Caco-2 (cell line): ENCODE measurements around the gene ZNF700. TPM values are rescaled to one million over a fixed set of nuclear protein-coding genes. Genes with fewer than 3 reads are reported as not detected.

Source experiments
- BruUV-seq: library from RNA; stranded (reverse); fragments of 400-500 nt; replicated peaks from 2 replicates; lab custom pipeline; 2021; lab: Mats Ljungman, UMichigan
- CTCF ChIA-PET: fragments of 300-600 bp; sonication (Branson Sonifier 250); formaldehyde crosslinking; loops from one replicate; lab custom pipeline; 2022; ENCODE audit warnings: antibody characterized with exemption; lab: Charles Lee
- POLR2A ChIA-PET: fragments of 300-600 bp; sonication (Branson Sonifier 250); formaldehyde crosslinking; loops from one replicate; lab custom pipeline; 2022; ENCODE audit warnings: antibody characterized with exemption; lab: Charles Lee
- DNase-seq, 2 experiments: peaks; one replicate each; pipeline versions ENCODE4 v3.0.0 to v3.0.0-alpha.2; 2020 to 2022
- H3K27me3 ChIP-seq: replicated peaks from 2 replicates; pipeline ENCODE4 v1.6.0; 2011; ENCODE audit warnings: low read length; ENCODE audit not compliant: control insufficient read depth, insufficient read depth
- H3K36me3 ChIP-seq: 2 replicates; pipeline ENCODE4 v1.5.1; 2011; ENCODE audit warnings: low read length; ENCODE audit not compliant: control insufficient read depth, insufficient read depth
- H3K4me1 ChIP-seq: fragments of 250-450 bp; sonication (Bioruptor Pico); 2 replicates; pipeline ENCODE4 v1.5.1; 2020; ENCODE audit warnings: mild to moderate bottlenecking
- H3K4me3 ChIP-seq: 2 replicates; pipeline ENCODE4 v1.5.1; 2011; ENCODE audit warnings: low read depth, mild to moderate bottlenecking, control low read depth, low read length
- H3K9me3 ChIP-seq: fragments of 250-450 bp; sonication (Bioruptor Pico); 2 replicates; pipeline ENCODE4 v1.5.1; 2020; ENCODE audit warnings: mild to moderate bottlenecking, moderate library complexity
- H3K27ac Mint-ChIP-seq: one replicate; pipeline ENCODE4 v1.8.0; 2022; ENCODE audit warnings: mixed read lengths; ENCODE audit not compliant: unreplicated experiment
- H3K27me3 Mint-ChIP-seq: one replicate; pipeline ENCODE4 v1.8.0; 2022; ENCODE audit warnings: mixed read lengths; ENCODE audit not compliant: insufficient read depth, unreplicated experiment
- H3K36me3 Mint-ChIP-seq: one replicate; pipeline ENCODE4 v1.8.0; 2022; ENCODE audit warnings: mild to moderate bottlenecking, mixed read lengths; ENCODE audit not compliant: insufficient read depth, unreplicated experiment
- H3K4me1 Mint-ChIP-seq: one replicate; pipeline ENCODE4 v1.8.0; 2022; ENCODE audit warnings: low read depth, mixed read lengths; ENCODE audit not compliant: unreplicated experiment
- H3K4me3 Mint-ChIP-seq: one replicate; pipeline ENCODE4 v1.8.0; 2022; ENCODE audit warnings: mild to moderate bottlenecking, moderate library complexity, mixed read lengths; ENCODE audit not compliant: unreplicated experiment
- H3K9me3 Mint-ChIP-seq: one replicate; pipeline ENCODE4 v1.8.0; 2022; ENCODE audit warnings: mixed read lengths; ENCODE audit not compliant: unreplicated experiment
- intact Hi-C: fragments of 100-400 bp; cut with micrococcal nuclease; formaldehyde crosslinking; loops from one replicate; pipeline ENCODE4 v1.10.0; 2022; ENCODE audit not compliant: unreplicated experiment
- total RNA-seq: library from RNA; stranded (reverse); gene quantifications from 2 replicates; pipeline ENCODE4 v1.2.3, GENCODE V29; 2022
- TF ChIP-seq, protein P1 (sequence below), 2 experiments: fragments of 200-600 bp in 1 of 2; IDR thresholded peaks; 1 replicate in 1 of 2; 2 replicates in 1 of 2; pipeline versions ENCODE4 v1.5.1 to v1.8.0; 2011 to 2022; ENCODE audit warnings: antibody characterized with exemption in 1 of 2, control low read depth in 1 of 2, inconsistent platforms in 1 of 2, low read depth in 1 of 2, low read length in 1 of 2, mild to moderate bottlenecking in 1 of 2, moderate library complexity in 1 of 2; ENCODE audit not compliant: insufficient read depth in 1 of 2, severe bottlenecking in 1 of 2, unreplicated experiment in 1 of 2

Gene ZNF700
- total RNA-seq, 1 experiment from 2014 or later = 8.5 TPM

DNA sequence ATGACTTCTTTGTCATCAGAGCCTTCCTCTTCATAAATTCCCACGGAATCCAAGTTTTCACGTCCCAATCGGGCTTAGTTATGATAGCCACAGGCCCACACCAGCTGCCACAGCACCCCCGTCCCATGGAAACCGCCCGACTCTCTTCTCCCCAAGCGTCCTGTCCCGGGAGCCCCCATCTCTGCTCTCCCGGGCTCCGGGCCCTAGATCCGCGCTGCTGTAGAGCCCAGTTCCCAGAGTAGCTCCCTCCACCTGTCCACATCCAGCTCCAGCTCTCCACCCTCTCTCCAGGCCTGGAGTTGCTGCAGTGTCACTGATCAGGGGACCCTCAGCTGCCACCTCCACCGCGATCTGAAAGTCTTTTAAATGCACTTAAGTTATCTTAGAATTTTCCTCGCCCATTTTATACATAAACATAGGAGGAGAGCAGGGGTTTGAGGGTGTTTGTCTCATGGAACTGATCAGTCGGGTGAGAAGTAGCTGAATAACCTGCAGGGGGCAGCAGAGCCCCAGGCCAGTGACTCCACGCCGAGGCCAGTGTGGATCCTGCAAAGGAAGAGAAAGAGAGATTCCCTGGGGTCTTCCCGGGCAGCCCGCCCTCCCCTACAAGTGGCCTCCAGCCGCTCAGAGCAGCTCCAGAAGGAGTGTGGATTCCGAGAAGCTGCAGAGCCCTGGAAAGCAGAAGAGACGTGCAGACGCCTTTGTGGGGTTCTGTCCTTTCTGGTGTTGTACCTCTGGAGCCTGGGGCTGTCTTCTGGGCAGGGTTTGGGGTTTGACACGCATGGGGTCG is 38.9 kb downstream of the ZNF700 start:
- DNase-seq = peak in 1 of 2 experiments; percentile 20
- Histone ChIP-seq H3K9me3 (no peaks in the 10 kb centered on the region), H3K4me3 (no peak overlapping the region), H3K4me1 (no peaks in the 10 kb centered on the region), H3K27me3 (no peaks in the 10 kb centered on the region), H3K36me3 (no peaks in the 10 kb centered on the region)
- TF ChIP-seq, protein P1, sequence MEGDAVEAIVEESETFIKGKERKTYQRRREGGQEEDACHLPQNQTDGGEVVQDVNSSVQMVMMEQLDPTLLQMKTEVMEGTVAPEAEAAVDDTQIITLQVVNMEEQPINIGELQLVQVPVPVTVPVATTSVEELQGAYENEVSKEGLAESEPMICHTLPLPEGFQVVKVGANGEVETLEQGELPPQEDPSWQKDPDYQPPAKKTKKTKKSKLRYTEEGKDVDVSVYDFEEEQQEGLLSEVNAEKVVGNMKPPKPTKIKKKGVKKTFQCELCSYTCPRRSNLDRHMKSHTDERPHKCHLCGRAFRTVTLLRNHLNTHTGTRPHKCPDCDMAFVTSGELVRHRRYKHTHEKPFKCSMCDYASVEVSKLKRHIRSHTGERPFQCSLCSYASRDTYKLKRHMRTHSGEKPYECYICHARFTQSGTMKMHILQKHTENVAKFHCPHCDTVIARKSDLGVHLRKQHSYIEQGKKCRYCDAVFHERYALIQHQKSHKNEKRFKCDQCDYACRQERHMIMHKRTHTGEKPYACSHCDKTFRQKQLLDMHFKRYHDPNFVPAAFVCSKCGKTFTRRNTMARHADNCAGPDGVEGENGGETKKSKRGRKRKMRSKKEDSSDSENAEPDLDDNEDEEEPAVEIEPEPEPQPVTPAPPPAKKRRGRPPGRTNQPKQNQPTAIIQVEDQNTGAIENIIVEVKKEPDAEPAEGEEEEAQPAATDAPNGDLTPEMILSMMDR (IDR thresholded peaks at IDR 0.05; ENCODE audit: insufficient read depth in 1 of 2, low read depth in 1 of 2, low read length in 1 of 2, severe bottlenecking in 1 of 2, unreplicated experiment in 1 of 2) = peak in 1 of 2 experiments; percentile 24
- H3K27me3 Mint-ChIP-seq = no peaks in the 10 kb centered on the region
- CTCF ChIA-PET = interaction anchor here (0.6 kb wide), 1 partner anchor 40 kb away, joined by 4 read pairs; no protein-coding TSS in a partner anchor
- peaks cover 28% of the 10 kb centered on the region for H3K9me3 Mint-ChIP-seq
- peaks cover 6% of the 10 kb centered on the region for H3K36me3 Mint-ChIP-seq
- H3K4me1 Mint-ChIP-seq = peaks cover 9% of the 10 kb centered on the region
- POLR2A ChIA-PET = no interaction called here
- intact Hi-C loops = no loop called here
- no TSS peak for BruUV-seq
- H3K27ac Mint-ChIP-seq = peak overlapping the region; percentile 7
- peak overlapping the region; percentile 59 for H3K4me3 Mint-ChIP-seq

DNA sequence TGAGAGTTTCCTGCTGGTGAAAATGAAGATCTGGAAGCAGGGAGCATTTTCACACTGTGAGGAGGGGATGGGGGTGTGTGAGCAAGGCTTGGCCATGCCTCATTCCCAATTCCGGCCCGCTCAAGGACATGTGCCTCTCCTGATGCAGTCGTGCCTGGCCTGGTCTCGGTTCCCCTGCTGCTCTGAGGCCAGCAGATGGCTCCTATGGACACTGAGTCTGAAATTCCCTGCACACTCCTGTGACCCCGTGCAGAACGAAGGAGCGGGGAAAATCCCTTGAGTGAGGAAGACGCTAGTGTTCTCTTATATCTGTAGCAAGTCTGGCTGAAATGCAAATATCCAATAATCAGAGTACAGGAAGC is 39.6 kb downstream of the ZNF700 start:
- TF ChIP-seq, protein P1 (IDR thresholded peaks at IDR 0.05; ENCODE audit: insufficient read depth in 1 of 2, low read depth in 1 of 2, low read length in 1 of 2, severe bottlenecking in 1 of 2, unreplicated experiment in 1 of 2) = no peak
- H3K4me3 ChIP-seq = peak overlapping the region; percentile 59
- peaks cover 9% of the 10 kb centered on the region for H3K4me1 Mint-ChIP-seq
- intact Hi-C loops = no loop called here
- H3K4me1 ChIP-seq = no peaks in the 10 kb centered on the region
- no peaks in the 10 kb centered on the region for H3K27me3 ChIP-seq
- H3K27me3 Mint-ChIP-seq = no peaks in the 10 kb centered on the region
- POLR2A ChIA-PET = no interaction called here
- no TSS peak for BruUV-seq
- peaks cover 6% of the 10 kb centered on the region for H3K36me3 Mint-ChIP-seq
- H3K9me3 Mint-ChIP-seq = peaks cover 28% of the 10 kb centered on the region
- H3K27ac Mint-ChIP-seq = peak overlapping the region; percentile 7
- CTCF ChIA-PET = interaction anchor here (0.6 kb wide), 1 partner anchor 41 kb away, joined by 4 read pairs; no protein-coding TSS in a partner anchor
- H3K9me3 ChIP-seq = no peaks in the 10 kb centered on the region
- peak overlapping the region; percentile 59 for H3K4me3 Mint-ChIP-seq
- no peaks in the 10 kb centered on the region for H3K36me3 ChIP-seq
- no peak for DNase-seq

DNA sequence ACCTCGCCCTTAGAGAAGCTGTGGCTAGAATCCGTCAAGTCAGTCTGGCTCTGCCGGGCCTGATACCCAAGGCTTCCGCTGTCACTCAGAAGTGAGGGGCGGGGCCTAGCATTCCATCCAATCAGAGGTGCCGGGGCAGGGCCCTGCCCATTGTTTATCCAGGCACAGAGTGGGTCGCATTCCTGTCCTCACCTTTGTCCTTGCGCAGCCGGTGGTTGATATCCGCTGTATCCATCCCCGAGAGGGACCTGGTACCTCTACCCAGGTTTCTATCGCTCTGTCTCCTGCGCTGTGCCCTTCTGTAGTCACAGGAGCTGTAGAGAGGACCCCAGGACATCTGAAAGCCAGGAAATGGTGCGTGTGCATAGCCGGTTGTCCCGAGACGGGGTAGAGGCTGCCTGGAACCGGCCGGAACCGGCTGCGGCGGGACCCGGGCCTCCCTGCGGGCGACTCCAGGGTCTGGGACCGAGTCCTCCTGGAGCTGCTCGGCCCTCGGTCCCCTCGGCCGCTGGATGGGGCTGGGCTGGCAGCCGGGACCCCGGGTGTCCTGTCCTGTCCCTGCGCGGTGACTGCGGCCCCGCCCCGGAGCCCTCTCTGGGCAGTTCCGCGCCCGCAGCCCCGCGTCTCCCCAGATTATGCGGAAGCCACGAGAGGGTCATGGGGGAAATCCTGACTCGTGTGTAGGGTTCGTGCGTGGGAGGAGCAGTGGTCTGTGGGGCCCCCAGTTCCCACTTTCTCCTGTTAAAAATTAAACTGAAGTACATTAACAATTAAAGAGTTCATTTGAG is 40.1 kb downstream of the ZNF700 start, which contains the start of gene ZNF763:
Gene ZNF763, plus strand, starts transcription at position 183 of the 788 bp plus-strand sequence. Its CDS starts 169 bp downstream, at position 352.
- intact Hi-C loops = no loop called here
- Mint-ChIP-seq H3K4me1 (peaks cover 9% of the 10 kb centered on the region), H3K27ac (peak within 1 kb of the TSS; percentile 7), H3K9me3 (peaks cover 28% of the 10 kb centered on the region), H3K4me3 (peak within 1 kb of the TSS; percentile 59), H3K36me3 (peaks cover 6% of the 10 kb centered on the region), H3K27me3 (no peaks in the 10 kb centered on the region)
- peak within 1 kb of the TSS; percentile 59 for H3K4me3 ChIP-seq
- no peaks in the 10 kb centered on the region for H3K4me1 ChIP-seq
- BruUV-seq = TSS peak; percentile 75
- DNase-seq = peak; percentile 81 to 92
- H3K27me3 ChIP-seq = no peaks in the 10 kb centered on the region
- POLR2A ChIA-PET = no interaction called here
- H3K36me3 ChIP-seq = no peaks in the 10 kb centered on the region
- CTCF ChIA-PET = no interaction called here
- H3K9me3 ChIP-seq = no peaks in the 10 kb centered on the region
- TF ChIP-seq, protein P1 (IDR thresholded peaks at IDR 0.05; ENCODE audit: insufficient read depth in 1 of 2, low read depth in 1 of 2, low read length in 1 of 2, severe bottlenecking in 1 of 2, unreplicated experiment in 1 of 2) = no peak
